ENCODE data around the gene SLC16A10. TPM values are rescaled to one million over a fixed set of nuclear protein-coding genes. Genes with fewer than 3 reads are reported as not detected.

The SLC16A10 gene
- total and polyA plus RNA-seq, 2 of the 4 experiments (the other 2 are of a cell fraction): not detected

GRCh38 chr6:111184827-111185532 is 97.7 kb downstream of the SLC16A10 start:
- Histone ChIP-seq H2AFZ (replicated peaks; ENCODE audit: low read length, poor library complexity) (no peak overlapping the region), H3K27ac (ENCODE audit: insufficient read depth, low read length) (no peak overlapping the region), H3K18ac (ENCODE audit: low read depth, low read length) (no peak overlapping the region), H3K9ac (ENCODE audit: low read depth, low read length) (no peak overlapping the region), H3K4ac (ENCODE audit: low read depth, low read length) (no peak overlapping the region), H2AK5ac (ENCODE audit: low read depth, low read length) (no peak overlapping the region), H2BK120ac (ENCODE audit: low read depth, low read length) (no peak overlapping the region), H2BK15ac (ENCODE audit: low read depth, low read length) (no peak overlapping the region), H4K5ac (ENCODE audit: low read depth, low read length) (no peak overlapping the region), H2BK20ac (ENCODE audit: low read depth, low read length) (no peak overlapping the region), H4K91ac (ENCODE audit: insufficient read depth, low read depth, low read length) (no peak overlapping the region), H2BK5ac (ENCODE audit: low read depth, low read length, poor library complexity, severe bottlenecking) (no peak overlapping the region), H3K23ac (ENCODE audit: low read depth, low read length) (no peak overlapping the region), H3K36me3 (ENCODE audit: control insufficient read depth, insufficient read depth, low read length) (no peaks in the 10 kb centered on the region), H3K79me1 (ENCODE audit: low read depth in 1 of 2, low read length in 2 of 2) (no peaks in the 10 kb centered on the region), H3K56ac (ENCODE audit: extremely low read depth, insufficient read depth, low read length) (no peak overlapping the region), H3K4me2 (ENCODE audit: low read depth, low read length) (no peak overlapping the region), H3K14ac (replicated peaks; ENCODE audit: low read depth, low read length) (no peak overlapping the region), H2AK9ac (replicated peaks; ENCODE audit: low read depth, low read length, poor library complexity) (no peak overlapping the region), H3K4me1 (ENCODE audit: control insufficient read depth, insufficient read depth, low read length) (no peaks in the 10 kb centered on the region), H4K8ac (ENCODE audit: low read depth in 2 of 2, low read length in 2 of 2) (no peak overlapping the region), H3K9me3 (ENCODE audit: control insufficient read depth, insufficient read depth, low read length) (no peaks in the 10 kb centered on the region), H3K4me3 (ENCODE audit: insufficient read depth, low read depth, low read length) (no peak overlapping the region), H4K20me1 (ENCODE audit: insufficient read depth, low read length) (no peaks in the 10 kb centered on the region), H3K27me3 (ENCODE audit: control insufficient read depth, insufficient read depth, low read length) (peaks cover 9% of the 10 kb centered on the region), H3K9me1 (ENCODE audit: insufficient read depth, low read length) (no peaks in the 10 kb centered on the region)
- DNase-seq (no peak), ATAC-seq (ENCODE audit: low read depth) (no peak)
- in situ Hi-C loops (cut with MboI; ENCODE audit: low sequenced_read_pairs) (no loop called here), dilution Hi-C loops (cut with HindIII; ENCODE audit: low sequenced_read_pairs, unreplicated experiment) (no loop called here), intact Hi-C loops (cut with micrococcal nuclease) (no loop called here)
- ChIA-PET POLR2A (ENCODE audit: unreplicated experiment) (no interaction called here), CTCF (no interaction called here)
- no TSS peak for BruUV-seq (replicated peaks)
- TF ChIP-seq RCOR1 (IDR thresholded peaks at IDR 0.05; ENCODE audit: insufficient replicate concordance, low read length) (no peak), MAZ (IDR thresholded peaks at IDR 0.05; ENCODE audit: borderline replicate concordance, low read depth, low read length) (no peak), ELK1 (IDR thresholded peaks at IDR 0.05; ENCODE audit: borderline replicate concordance, low read depth, low read length) (no peak), NFE2L2 (IDR thresholded peaks at IDR 0.05; ENCODE audit: low read depth, low read length) (no peak), FOS (IDR thresholded peaks at IDR 0.05; ENCODE audit: low read depth, low read length) (no peak), RFX5 (IDR thresholded peaks at IDR 0.05; ENCODE audit: low read depth, low read length) (no peak), MXI1 (IDR thresholded peaks at IDR 0.05; ENCODE audit: borderline replicate concordance, low read depth, low read length) (no peak), SMC3 (IDR thresholded peaks at IDR 0.05; ENCODE audit: low read depth, low read length) (no peak), POLR2A (IDR thresholded peaks at IDR 0.05; ENCODE audit: low read depth, low read length) (no peak)
- 67% methylated on average over 1 of the region's 6 CpGs; no CpG with 5 or more reads in 1 of the 2 experiments for WGBS, 2 experiments (ENCODE audit: extremely low coverage in 2 of 2, insufficient read length in 1 of 2)
